A549 (cell line): ENCODE measurements around the gene SMAD3. TPM values are rescaled to one million over a fixed set of nuclear protein-coding genes. Genes with fewer than 3 reads are reported as not detected.

Experiments used
- ATAC-seq, 2 experiments: fragments of 200-7000 bp in 1 of 2; fragments of >200 bp in 1 of 2; cut with Nextera tagmentation in 1 of 2; cut with Tn5 transposase in 1 of 2; 3 replicates each; pipeline versions ENCODE4 v1.8.0 to v1.9.1; 2018 to 2020; ENCODE audit warnings: mild to moderate bottlenecking in 1 of 2, moderate library complexity in 1 of 2
- CTCF ChIA-PET: fragments of 300-600 bp; sonication (Branson Sonifier 250); formaldehyde crosslinking; extraction: SDS; loops from one replicate; lab custom pipeline; 2021; ENCODE audit warnings: antibody characterized with exemption, inconsistent platforms; lab: Yijun Ruan, JAX
- POLR2A ChIA-PET: fragments of 350-600 bp; formaldehyde crosslinking; extraction: SDS; loops from one replicate; lab custom pipeline; 2021; ENCODE audit warnings: antibody characterized with exemption, inconsistent platforms; lab: Yijun Ruan, JAX
- DNase-seq, 2 experiments: peaks; one replicate each; pipeline versions ENCODE4 v3.0.0 to v3.0.0-alpha.2; 2011 to 2016; ENCODE audit warnings: low read depth in 1 of 2, low spot score in 1 of 2
- FAIRE-seq: peaks from 2 replicates; lab custom pipeline; 2011; peaks lifted over from hg19 to GRCh38; lab: Jason Lieb, UNC
- H3K27ac ChIP-seq, 2 experiments: fragments of >200 bp; sonication (Bioruptor Twin); formaldehyde crosslinking; 3 replicates each; pipeline ENCODE4 v1.5.1; 2016 to 2017
- H3K4me1 ChIP-seq: fragments of >200 bp; sonication (Bioruptor Twin); formaldehyde crosslinking; 3 replicates; pipeline ENCODE4 v1.6.1; 2016
- H3K4me2 ChIP-seq: fragments of >200 bp; sonication (Bioruptor Twin); formaldehyde crosslinking; 3 replicates; pipeline ENCODE4 v1.6.1; 2016
- H3K4me3 ChIP-seq: fragments of >200 bp; sonication (Bioruptor Twin); formaldehyde crosslinking; 3 replicates; pipeline ENCODE4 v1.5.1; 2016
- H3K9me3 ChIP-seq: fragments of >200 bp; sonication (Bioruptor Twin); formaldehyde crosslinking; 3 replicates; pipeline ENCODE4 v1.6.1; 2016
- CBX2 ChIP-seq: fragments of 200-600 bp; sonication (generic); IDR thresholded peaks from 2 replicates; pipeline ENCODE4 v1.6.1; 2016; ENCODE audit warnings: low read depth, mild to moderate bottlenecking, borderline replicate concordance
- FOSB ChIP-seq: fragments of 250-450 bp; sonication (Bioruptor Pico); IDR thresholded peaks from 2 replicates; pipeline ENCODE4 v1.5.0; 2020; ENCODE audit warnings: mild to moderate bottlenecking, moderate library complexity
- HOXA7 ChIP-seq: fragments of 250-450 bp; sonication (Bioruptor Pico); IDR thresholded peaks from 2 replicates; pipeline ENCODE4 v1.5.0; 2020; ENCODE audit warnings: mild to moderate bottlenecking, moderate library complexity
- HOXB13 ChIP-seq: fragments of 250-450 bp; sonication (Bioruptor Pico); IDR thresholded peaks from 2 replicates; pipeline ENCODE4 v1.5.0; 2020; ENCODE audit warnings: low read depth, mild to moderate bottlenecking, moderate library complexity
- HOXB5 ChIP-seq: fragments of 250-450 bp; sonication (Bioruptor Pico); IDR thresholded peaks from 2 replicates; pipeline ENCODE4 v1.5.0; 2020; ENCODE audit warnings: mild to moderate bottlenecking, moderate library complexity
- KDM1A ChIP-seq: fragments of 200-600 bp; sonication (generic); IDR thresholded peaks from 2 replicates; pipeline ENCODE4 v1.6.1; 2016; ENCODE audit warnings: low read depth, mild to moderate bottlenecking
- KDM5A ChIP-seq: fragments of 200-600 bp; sonication (generic); IDR thresholded peaks from 2 replicates; pipeline ENCODE4 v1.6.1; 2016; ENCODE audit warnings: antibody characterized with exemption, mild to moderate bottlenecking
- MYC ChIP-seq: IDR thresholded peaks from 2 replicates; pipeline ENCODE4 v1.6.1; 2012; ENCODE audit warnings: mild to moderate bottlenecking, inconsistent platforms, low read length, improper control_type of control experiment, borderline replicate concordance
- POLR2A ChIP-seq: IDR thresholded peaks from 2 replicates; pipeline ENCODE4 v1.6.1; 2012; ENCODE audit warnings: mild to moderate bottlenecking, low read length
- RAD21 ChIP-seq, 2 experiments: fragments of >200 bp in 1 of 2; sonication (Bioruptor Twin) in 1 of 2; formaldehyde crosslinking in 1 of 2; IDR thresholded peaks in 1 of 2; conservative IDR thresholded peaks in 1 of 2; 2 replicates in 1 of 2; 3 replicates in 1 of 2; pipeline ENCODE4 v1.6.1; 2012 to 2018; ENCODE audit warnings: inconsistent platforms in 1 of 2
- RNF2 ChIP-seq: fragments of 200-600 bp; sonication (generic); IDR thresholded peaks from 2 replicates; pipeline ENCODE4 v1.6.1; 2016; ENCODE audit warnings: low read depth, mild to moderate bottlenecking, antibody characterized with exemption, moderate library complexity, borderline replicate concordance
- SREBF2 ChIP-seq: fragments of 450-650 bp; IDR thresholded peaks from 2 replicates; pipeline ENCODE4 v1.6.1; 2014; ENCODE audit warnings: mild to moderate bottlenecking, moderate library complexity
- ZC3H11A ChIP-seq: fragments of 450-650 bp; IDR thresholded peaks from 2 replicates; pipeline ENCODE4 v1.6.1; 2014; ENCODE audit warnings: antibody characterized with exemption, mild to moderate bottlenecking
- ZFP36 ChIP-seq: fragments of 450-650 bp; IDR thresholded peaks from 2 replicates; pipeline ENCODE4 v1.6.1; 2014; ENCODE audit warnings: borderline replicate concordance; ENCODE audit not compliant: partially characterized antibody
- ZNF302 ChIP-seq: fragments of 250-450 bp; sonication (Bioruptor Pico); IDR thresholded peaks from 2 replicates; pipeline ENCODE4 v1.9.0; 2021; ENCODE audit warnings: inconsistent platforms, mild to moderate bottlenecking, moderate library complexity
- WGBS: methylation state at CpG from one replicate; pipeline ENCODE4 v1.1.6; 2017; ENCODE audit errors: missing lambda C conversion rate; 5-methylcytosine and 5-hydroxymethylcytosine counted together
- polyA plus RNA-seq, 4 experiments: library from polyadenylated mRNA; depleted of rRNA in 3 of 4; stranded (reverse); fragments of >200 nt; fragmentation: RNase III in 1 of 4; extraction: RNeasy Plus Mini Kit Qiagen cat#74134 plus additional on column Dnase treatment in 1 of 4; gene quantifications; 2 replicates in 3 of 4; 3 replicates in 1 of 4; pipeline ENCODE4 v1.2.3, GENCODE V29; 2011 to 2017
- TF ChIP-seq, protein P1 (sequence below): IDR thresholded peaks from 2 replicates; pipeline ENCODE4 v1.6.1; 2012
- TF ChIP-seq, protein P2 (sequence below): fragments of >200 bp; sonication (Bioruptor Twin); formaldehyde crosslinking; IDR thresholded peaks from 3 replicates; pipeline ENCODE4 v1.6.1; 2016
- TF ChIP-seq, protein P3 (sequence below): fragments of 150-350 bp; IDR thresholded peaks from 2 replicates; pipeline ENCODE4 v1.6.1; 2014; ENCODE audit warnings: low read depth, mild to moderate bottlenecking, low read length
- TF ChIP-seq, protein P4 (sequence below): fragments of 250-450 bp; sonication (Bioruptor Pico); IDR thresholded peaks from 2 replicates; pipeline ENCODE4 v1.5.0; 2020; ENCODE audit warnings: low read depth, mild to moderate bottlenecking, moderate library complexity
- TF ChIP-seq, protein P5 (sequence below): IDR thresholded peaks from 2 replicates; pipeline ENCODE4 v1.6.1; 2012
- TF ChIP-seq, protein P6 (sequence below): fragments of 250-450 bp; sonication (Bioruptor Pico); IDR thresholded peaks from 2 replicates; pipeline ENCODE4 v1.5.0; 2021; ENCODE audit warnings: mild to moderate bottlenecking, moderate library complexity, borderline replicate concordance

SMAD3 gene
- polyA plus RNA-seq, 2 of the 4 experiments (the other 2 are of a cell fraction): 74.6 to 77.2 TPM

DNA sequence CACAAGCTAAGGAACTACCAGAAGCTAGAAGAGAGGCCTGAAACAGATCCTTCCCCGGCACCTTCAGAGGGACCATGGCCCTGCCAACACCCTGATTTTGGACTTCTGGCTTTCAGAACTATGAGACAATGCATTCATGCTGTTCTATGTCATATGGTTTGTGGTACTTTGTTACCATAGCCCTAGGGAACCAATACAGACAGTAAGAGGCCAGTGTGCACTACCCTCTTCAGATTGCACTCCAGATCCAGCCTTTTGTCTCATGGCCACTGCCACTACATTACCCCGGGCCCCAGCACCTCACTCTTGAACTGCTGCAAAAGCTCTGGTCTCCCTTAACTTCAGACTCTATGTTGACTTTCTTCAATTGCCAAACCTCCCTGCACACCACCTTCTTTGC, 165.1 kb downstream of the SMAD3 start:
- no peak overlapping the region for H3K4me3 ChIP-seq
- no peak overlapping the region for H3K4me2 ChIP-seq
- POLR2A ChIA-PET: no interaction called here
- DNase-seq: no peak
- peaks cover 8% of the 10 kb centered on the region for H3K4me1 ChIP-seq
- no peak for TF ChIP-seq MYC
- TF ChIP-seq FOSB (CRISPR knock-in tag): no peak
- no peak for TF ChIP-seq RNF2
- TF ChIP-seq, protein P1, sequence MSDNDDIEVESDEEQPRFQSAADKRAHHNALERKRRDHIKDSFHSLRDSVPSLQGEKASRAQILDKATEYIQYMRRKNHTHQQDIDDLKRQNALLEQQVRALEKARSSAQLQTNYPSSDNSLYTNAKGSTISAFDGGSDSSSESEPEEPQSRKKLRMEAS: no peak
- no peak for TF ChIP-seq HOXB5
- TF ChIP-seq KDM1A: no peak
- TF ChIP-seq, protein P2, sequence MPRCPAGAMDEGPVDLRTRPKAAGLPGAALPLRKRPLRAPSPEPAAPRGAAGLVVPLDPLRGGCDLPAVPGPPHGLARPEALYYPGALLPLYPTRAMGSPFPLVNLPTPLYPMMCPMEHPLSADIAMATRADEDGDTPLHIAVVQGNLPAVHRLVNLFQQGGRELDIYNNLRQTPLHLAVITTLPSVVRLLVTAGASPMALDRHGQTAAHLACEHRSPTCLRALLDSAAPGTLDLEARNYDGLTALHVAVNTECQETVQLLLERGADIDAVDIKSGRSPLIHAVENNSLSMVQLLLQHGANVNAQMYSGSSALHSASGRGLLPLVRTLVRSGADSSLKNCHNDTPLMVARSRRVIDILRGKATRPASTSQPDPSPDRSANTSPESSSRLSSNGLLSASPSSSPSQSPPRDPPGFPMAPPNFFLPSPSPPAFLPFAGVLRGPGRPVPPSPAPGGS: no peak
- TF ChIP-seq HOXB13: no peak
- TF ChIP-seq, protein P3, sequence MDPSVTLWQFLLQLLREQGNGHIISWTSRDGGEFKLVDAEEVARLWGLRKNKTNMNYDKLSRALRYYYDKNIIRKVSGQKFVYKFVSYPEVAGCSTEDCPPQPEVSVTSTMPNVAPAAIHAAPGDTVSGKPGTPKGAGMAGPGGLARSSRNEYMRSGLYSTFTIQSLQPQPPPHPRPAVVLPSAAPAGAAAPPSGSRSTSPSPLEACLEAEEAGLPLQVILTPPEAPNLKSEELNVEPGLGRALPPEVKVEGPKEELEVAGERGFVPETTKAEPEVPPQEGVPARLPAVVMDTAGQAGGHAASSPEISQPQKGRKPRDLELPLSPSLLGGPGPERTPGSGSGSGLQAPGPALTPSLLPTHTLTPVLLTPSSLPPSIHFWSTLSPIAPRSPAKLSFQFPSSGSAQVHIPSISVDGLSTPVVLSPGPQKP: no peak
- no peak for TF ChIP-seq ZFP36
- TF ChIP-seq HOXA7 (CRISPR knock-in tag): no peak
- TF ChIP-seq SREBF2: no peak
- no peak for TF ChIP-seq CBX2
- TF ChIP-seq, protein P4, sequence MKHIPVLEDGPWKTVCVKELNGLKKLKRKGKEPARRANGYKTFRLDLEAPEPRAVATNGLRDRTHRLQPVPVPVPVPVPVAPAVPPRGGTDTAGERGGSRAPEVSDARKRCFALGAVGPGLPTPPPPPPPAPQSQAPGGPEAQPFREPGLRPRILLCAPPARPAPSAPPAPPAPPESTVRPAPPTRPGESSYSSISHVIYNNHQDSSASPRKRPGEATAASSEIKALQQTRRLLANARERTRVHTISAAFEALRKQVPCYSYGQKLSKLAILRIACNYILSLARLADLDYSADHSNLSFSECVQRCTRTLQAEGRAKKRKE (CRISPR knock-in tag): no peak
- no peak for TF ChIP-seq ZC3H11A
- no peak for TF ChIP-seq POLR2A
- TF ChIP-seq, protein P5, sequence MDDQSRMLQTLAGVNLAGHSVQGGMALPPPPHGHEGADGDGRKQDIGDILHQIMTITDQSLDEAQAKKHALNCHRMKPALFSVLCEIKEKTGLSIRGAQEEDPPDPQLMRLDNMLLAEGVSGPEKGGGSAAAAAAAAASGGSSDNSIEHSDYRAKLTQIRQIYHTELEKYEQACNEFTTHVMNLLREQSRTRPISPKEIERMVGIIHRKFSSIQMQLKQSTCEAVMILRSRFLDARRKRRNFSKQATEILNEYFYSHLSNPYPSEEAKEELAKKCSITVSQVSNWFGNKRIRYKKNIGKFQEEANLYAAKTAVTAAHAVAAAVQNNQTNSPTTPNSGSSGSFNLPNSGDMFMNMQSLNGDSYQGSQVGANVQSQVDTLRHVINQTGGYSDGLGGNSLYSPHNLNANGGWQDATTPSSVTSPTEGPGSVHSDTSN: no peak
- TF ChIP-seq ZNF302 (CRISPR knock-in tag): no peak
- TF ChIP-seq, protein P6, sequence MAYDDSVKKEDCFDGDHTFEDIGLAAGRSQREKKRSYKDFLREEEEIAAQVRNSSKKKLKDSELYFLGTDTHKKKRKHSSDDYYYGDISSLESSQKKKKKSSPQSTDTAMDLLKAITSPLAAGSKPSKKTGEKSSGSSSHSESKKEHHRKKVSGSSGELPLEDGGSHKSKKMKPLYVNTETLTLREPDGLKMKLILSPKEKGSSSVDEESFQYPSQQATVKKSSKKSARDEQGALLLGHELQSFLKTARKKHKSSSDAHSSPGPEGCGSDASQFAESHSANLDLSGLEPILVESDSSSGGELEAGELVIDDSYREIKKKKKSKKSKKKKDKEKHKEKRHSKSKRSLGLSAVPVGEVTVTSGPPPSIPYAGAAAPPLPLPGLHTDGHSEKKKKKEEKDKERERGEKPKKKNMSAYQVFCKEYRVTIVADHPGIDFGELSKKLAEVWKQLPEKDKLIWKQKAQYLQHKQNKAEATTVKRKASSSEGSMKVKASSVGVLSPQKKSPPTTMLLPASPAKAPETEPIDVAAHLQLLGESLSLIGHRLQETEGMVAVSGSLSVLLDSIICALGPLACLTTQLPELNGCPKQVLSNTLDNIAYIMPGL (CRISPR knock-in tag): no peak
- TF ChIP-seq, all 56 proteins: peak for 0
- peak; percentile 25 to 30; a peak in 3 of 6 replicates for ATAC-seq
- no peak for FAIRE-seq
- WGBS: 94% methylated on average over 2 of the region's 2 CpGs
- Histone ChIP-seq H3K27ac (no peak overlapping the region), H3K9me3 (no peaks in the 10 kb centered on the region)
- CTCF ChIA-PET: interaction anchor here (0.5 to 3.3 kb wide), 7 partner anchors 8 to 327 kb away, joined by 3 to 10 read pairs (median 4); no protein-coding TSS in a partner anchor

DNA sequence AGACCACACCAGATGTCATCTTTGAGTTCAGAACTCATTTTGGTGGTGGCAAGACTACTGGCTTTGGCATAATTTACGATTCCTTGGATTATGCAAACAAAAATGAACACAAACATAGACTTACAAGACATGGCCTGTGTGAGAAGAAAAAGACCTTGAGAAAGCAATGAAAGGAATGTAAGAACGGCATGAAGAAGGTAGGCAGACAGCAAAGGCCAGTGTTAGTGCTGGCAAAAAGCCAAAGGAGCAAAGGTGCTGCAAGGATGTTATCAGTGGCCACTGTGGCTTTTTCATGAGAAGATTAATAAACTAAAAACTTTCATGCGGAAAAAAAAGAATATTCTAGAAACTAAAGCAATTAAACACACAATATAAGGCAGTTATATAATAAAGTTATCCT, 167.2 kb downstream of the SMAD3 start:
- no peak overlapping the region for H3K27ac ChIP-seq
- no peaks in the 10 kb centered on the region for H3K9me3 ChIP-seq
- CTCF ChIA-PET: no interaction called here
- 77% methylated on average over 3 of the region's 3 CpGs for WGBS
- peaks cover 8% of the 10 kb centered on the region for H3K4me1 ChIP-seq
- no peak for ATAC-seq
- no peak overlapping the region for H3K4me2 ChIP-seq
- no peak overlapping the region for H3K4me3 ChIP-seq
- FAIRE-seq: no peak
- DNase-seq: peak in 1 of 2 experiments; percentile 36
- POLR2A ChIA-PET: interaction anchor here (1.2 kb wide), 1 partner anchor 22 kb away, joined by 3 read pairs; the partner anchor contains the start of gene AAGAB
- TF ChIP-seq MYC: no peak
- TF ChIP-seq HOXB13: no peak
- TF ChIP-seq, protein P4 (CRISPR knock-in tag): no peak
- no peak for TF ChIP-seq KDM5A
- TF ChIP-seq, protein P6 (CRISPR knock-in tag): no peak
- TF ChIP-seq, protein P5: no peak
- TF ChIP-seq RAD21 (conservative IDR thresholded peaks at IDR 0.05 in 1 of 2, IDR thresholded peaks at IDR 0.05 in 1 of 2): no peak
